ENCODE measurements around the gene RPUSD2.

Gene RPUSD2

GRCh38 chr15:40582726-40583246 lies 13.7 kb downstream of the RPUSD2 start:
- no peak for TF ChIP-seq CTCF (IDR thresholded peaks at IDR 0.05; ENCODE audit: borderline replicate concordance, control extremely low read depth, extremely low read depth, insufficient read depth, missing control alignments)
- in situ Hi-C loops (cut with MboI; ENCODE audit: low sequenced_read_pairs, unreplicated experiment) = no loop called here
- DNase-seq (ENCODE audit: low spot score) = no peak

- no peak for TF ChIP-seq CTCF (IDR thresholded peaks at IDR 0.05; ENCODE audit: borderline replicate concordance, control extremely low read depth, extremely low read depth, insufficient read depth, missing control alignments)
- in situ Hi-C loops (cut with MboI; ENCODE audit: low sequenced_read_pairs, unreplicated experiment) = no loop called here
- DNase-seq (ENCODE audit: low spot score) = no peak
Observed at GRCh38 chr15:40584191-40584590, 15.1 kb downstream of the RPUSD2 start.

- in situ Hi-C loops (cut with MboI; ENCODE audit: low sequenced_read_pairs, unreplicated experiment) = no loop called here
- DNase-seq (ENCODE audit: low spot score) = no peak
- TF ChIP-seq CTCF (IDR thresholded peaks at IDR 0.05; ENCODE audit: borderline replicate concordance, control extremely low read depth, extremely low read depth, insufficient read depth, missing control alignments) = no peak
Observed at GRCh38 chr15:40590667-40591050, 21.6 kb downstream of the RPUSD2 start.

- TF ChIP-seq CTCF (IDR thresholded peaks at IDR 0.05; ENCODE audit: borderline replicate concordance, control extremely low read depth, extremely low read depth, insufficient read depth, missing control alignments) = no peak
- in situ Hi-C loops (cut with MboI; ENCODE audit: low sequenced_read_pairs, unreplicated experiment) = no loop called here
- DNase-seq (ENCODE audit: low spot score) = no peak
Observed at GRCh38 chr15:40591389-40591788, 22.3 kb downstream of the RPUSD2 start.

GRCh38 chr15:40593165-40593564 lies 24.1 kb downstream of the RPUSD2 start:
- no peak for DNase-seq (ENCODE audit: low spot score)
- in situ Hi-C loops (cut with MboI; ENCODE audit: low sequenced_read_pairs, unreplicated experiment) = no loop called here
- TF ChIP-seq CTCF (IDR thresholded peaks at IDR 0.05; ENCODE audit: borderline replicate concordance, control extremely low read depth, extremely low read depth, insufficient read depth, missing control alignments) = no peak

- in situ Hi-C loops (cut with MboI; ENCODE audit: low sequenced_read_pairs, unreplicated experiment) = no loop called here
- peak; percentile 88 for DNase-seq (ENCODE audit: low spot score)
- no peak for TF ChIP-seq CTCF (IDR thresholded peaks at IDR 0.05; ENCODE audit: borderline replicate concordance, control extremely low read depth, extremely low read depth, insufficient read depth, missing control alignments)
Observed at GRCh38 chr15:40593588-40594428, 24.7 kb downstream of the RPUSD2 start, which contains the start of gene KNL1. KNL1 (plus strand) TSS chr15:40594249; CDS start chr15:40602932, 8,683 bp downstream.
